Endodermal cell (in vitro differentiated cells): ENCODE measurements around the gene MPST. TPM values are rescaled to one million over a fixed set of nuclear protein-coding genes. Genes with fewer than 3 reads are reported as not detected.

Experiments used
- DNase-seq: peaks from one replicate; pipeline ENCODE4 v3.0.0-alpha.2; 2017
- H3K27ac ChIP-seq: 2 replicates; pipeline ENCODE4 v1.5.1; 2013; ENCODE audit warnings: mild to moderate bottlenecking, low read depth, low read length, moderate library complexity
- H3K27me3 ChIP-seq: 2 replicates; pipeline ENCODE4 v1.6.1; 2013; ENCODE audit warnings: mild to moderate bottlenecking, low read length, moderate library complexity; ENCODE audit not compliant: insufficient read depth, control insufficient read depth, poor library complexity, severe bottlenecking
- H3K36me3 ChIP-seq: 2 replicates; pipeline ENCODE4 v1.7.0; 2013; ENCODE audit warnings: mild to moderate bottlenecking, low read length, moderate library complexity; ENCODE audit not compliant: control insufficient read depth, insufficient read depth
- H3K4me1 ChIP-seq: one replicate; pipeline ENCODE4 v1.7.0; 2013; ENCODE audit warnings: low read length; ENCODE audit not compliant: control insufficient read depth, insufficient read depth
- H3K4me3 ChIP-seq: 2 replicates; pipeline ENCODE4 v1.5.1; 2013; ENCODE audit warnings: mild to moderate bottlenecking, low read length, moderate library complexity
- H3K9ac ChIP-seq: 2 replicates; pipeline ENCODE4 v1.6.1; 2013; ENCODE audit warnings: mild to moderate bottlenecking, low read length, moderate library complexity; ENCODE audit not compliant: poor library complexity, severe bottlenecking; ENCODE audit errors: extremely low read depth
- H3K9me3 ChIP-seq: 2 replicates; pipeline ENCODE4 v1.6.1; 2013; ENCODE audit warnings: mild to moderate bottlenecking, low read length, moderate library complexity; ENCODE audit not compliant: control insufficient read depth
- H3K27ac Mint-ChIP-seq: 2 replicates; pipeline ENCODE4 v1.8.0; 2020; ENCODE audit warnings: mixed read lengths
- H3K27me3 Mint-ChIP-seq: 2 replicates; pipeline ENCODE4 v1.8.0; 2021; ENCODE audit warnings: mild to moderate bottlenecking, mixed read lengths; ENCODE audit not compliant: insufficient read depth
- H3K36me3 Mint-ChIP-seq: 2 replicates; pipeline ENCODE4 v1.8.0; 2020; ENCODE audit warnings: low read depth, mixed read lengths
- H3K4me1 Mint-ChIP-seq: 2 replicates; pipeline ENCODE4 v1.8.0; 2020; ENCODE audit warnings: mixed read lengths
- H3K4me3 Mint-ChIP-seq: 2 replicates; pipeline ENCODE4 v1.8.0; 2020; ENCODE audit warnings: mild to moderate bottlenecking, moderate library complexity, mixed read lengths
- H3K9me3 Mint-ChIP-seq: 2 replicates; pipeline ENCODE4 v1.8.0; 2020; ENCODE audit warnings: mild to moderate bottlenecking, mixed read lengths
- WGBS, 2 experiments: methylation state at CpG; one replicate each; pipeline versions ENCODE4 v1.1.5 to v1.1.7; 2013; ENCODE audit warnings: missing lambda C conversion rate in 2 of 2, mixed read lengths in 1 of 2; ENCODE audit not compliant: insufficient coverage in 1 of 2, insufficient read length in 1 of 2; 5-methylcytosine and 5-hydroxymethylcytosine counted together
- total RNA-seq, 2 donors: library from RNA; stranded (reverse); fragmentation: NEBNext Ultra II Directional in 1 of 2; extraction: Animal tissue kit (Norgen Biotek cat#: 25700) in 1 of 2; gene quantifications; 2 replicates in 1 of 2; 3 replicates in 1 of 2; pipeline ENCODE4 v1.2.1, GENCODE V29; 2021
- TF ChIP-seq, protein P1 (sequence below): fragments of 200-600 bp; sonication (generic); conservative IDR thresholded peaks from 2 replicates; pipeline ENCODE4 v1.5.0; 2021; ENCODE audit warnings: antibody characterized with exemption, mild to moderate bottlenecking

The MPST gene
- total RNA-seq, 2 donors from 2014 or later: 71.7 to 74.6 TPM

DNA sequence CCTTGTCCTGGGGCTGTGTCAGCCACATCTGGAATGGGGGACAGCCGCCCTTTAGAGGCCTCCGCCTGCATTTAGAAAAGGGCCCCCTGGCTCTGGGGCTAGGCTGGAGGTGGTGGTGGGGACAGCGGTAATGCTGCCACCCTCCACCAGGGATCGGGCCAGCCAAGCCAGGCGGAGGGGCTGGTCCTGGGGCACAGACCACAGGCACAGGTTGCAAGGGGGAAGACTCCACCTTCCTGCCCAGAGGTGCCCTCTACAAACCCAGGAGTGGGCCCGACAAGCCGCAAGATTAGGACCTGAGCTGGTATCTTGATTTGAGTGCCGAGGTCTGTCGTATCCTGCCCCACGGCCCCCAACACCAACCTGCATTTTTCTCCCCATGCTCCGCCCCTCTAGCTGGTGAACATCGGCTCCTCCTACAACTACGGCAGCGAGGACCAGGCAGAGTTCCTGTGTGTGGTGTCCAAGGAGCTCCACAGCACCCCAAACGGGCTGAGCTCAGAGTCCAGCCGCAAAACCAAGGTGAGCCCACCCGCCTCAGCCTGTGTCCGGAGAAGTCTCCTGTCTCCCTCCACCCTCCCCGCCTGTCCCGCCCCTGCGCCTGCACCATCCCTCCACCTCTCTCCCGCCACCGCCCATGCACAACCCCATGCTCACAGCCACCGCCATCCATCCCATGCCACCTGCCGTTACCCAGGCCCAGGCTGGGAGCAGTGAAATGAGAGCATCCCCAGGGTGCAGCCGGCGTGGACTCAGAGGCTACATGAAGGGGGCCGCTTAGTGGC is 39.6 kb downstream of the MPST start:
- no peaks in the 10 kb centered on the region for H3K9me3 Mint-ChIP-seq
- no peak for DNase-seq

DNA sequence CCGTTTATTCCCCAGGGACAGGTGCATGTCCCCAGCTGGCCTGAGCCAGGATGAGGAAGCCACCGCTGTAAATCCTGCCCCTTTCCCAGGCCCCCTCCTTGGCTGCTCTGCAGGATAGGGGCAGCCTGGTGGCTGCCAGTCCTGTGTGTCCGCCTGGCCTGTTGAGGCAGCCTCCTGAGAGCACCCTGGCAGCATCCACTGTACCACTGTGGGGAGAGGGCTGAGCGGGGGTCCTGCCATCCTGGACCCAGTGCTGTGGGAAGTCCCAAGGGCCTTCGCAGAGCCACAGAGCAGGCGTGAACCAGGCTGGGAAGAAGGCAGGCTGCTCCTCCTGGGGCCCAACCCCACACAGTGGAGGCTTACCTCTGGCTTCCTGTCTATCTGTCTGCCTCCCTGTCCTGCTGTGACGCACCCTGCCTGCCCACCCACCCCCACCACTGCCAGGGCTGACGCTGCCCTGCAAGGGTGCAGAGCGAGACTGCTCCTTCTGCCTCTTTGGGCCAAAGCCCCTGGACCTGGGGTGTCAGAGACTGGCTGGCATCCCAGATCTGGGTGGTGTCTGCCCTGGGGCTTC is 40.4 kb downstream of the MPST start:
- Histone ChIP-seq H3K9me3 (no peaks in the 10 kb centered on the region), H3K4me3 (no peak overlapping the region), H3K36me3 (peaks cover 3% of the 10 kb centered on the region), H3K27me3 (no peaks in the 10 kb centered on the region), H3K4me1 (no peaks in the 10 kb centered on the region), H3K9ac (no peak overlapping the region), H3K27ac (no peak overlapping the region)
- Mint-ChIP-seq H3K9me3 (no peaks in the 10 kb centered on the region), H3K4me3 (no peak overlapping the region), H3K27ac (no peak overlapping the region), H3K27me3 (peaks cover 4% of the 10 kb centered on the region), H3K4me1 (peaks cover 3% of the 10 kb centered on the region), H3K36me3 (peaks cover 17% of the 10 kb centered on the region)
- DNase-seq: no peak
- 90 to 91% methylated on average over 5 to 9 of the region's 9 CpGs for WGBS, 2 experiments
- TF ChIP-seq, protein P1, sequence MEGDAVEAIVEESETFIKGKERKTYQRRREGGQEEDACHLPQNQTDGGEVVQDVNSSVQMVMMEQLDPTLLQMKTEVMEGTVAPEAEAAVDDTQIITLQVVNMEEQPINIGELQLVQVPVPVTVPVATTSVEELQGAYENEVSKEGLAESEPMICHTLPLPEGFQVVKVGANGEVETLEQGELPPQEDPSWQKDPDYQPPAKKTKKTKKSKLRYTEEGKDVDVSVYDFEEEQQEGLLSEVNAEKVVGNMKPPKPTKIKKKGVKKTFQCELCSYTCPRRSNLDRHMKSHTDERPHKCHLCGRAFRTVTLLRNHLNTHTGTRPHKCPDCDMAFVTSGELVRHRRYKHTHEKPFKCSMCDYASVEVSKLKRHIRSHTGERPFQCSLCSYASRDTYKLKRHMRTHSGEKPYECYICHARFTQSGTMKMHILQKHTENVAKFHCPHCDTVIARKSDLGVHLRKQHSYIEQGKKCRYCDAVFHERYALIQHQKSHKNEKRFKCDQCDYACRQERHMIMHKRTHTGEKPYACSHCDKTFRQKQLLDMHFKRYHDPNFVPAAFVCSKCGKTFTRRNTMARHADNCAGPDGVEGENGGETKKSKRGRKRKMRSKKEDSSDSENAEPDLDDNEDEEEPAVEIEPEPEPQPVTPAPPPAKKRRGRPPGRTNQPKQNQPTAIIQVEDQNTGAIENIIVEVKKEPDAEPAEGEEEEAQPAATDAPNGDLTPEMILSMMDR: no peak

More for the DNA sequence above, 39.6 kb downstream of the MPST start:
- Histone ChIP-seq H3K36me3 (peaks cover 3% of the 10 kb centered on the region), H3K4me3 (no peak overlapping the region), H3K27ac (no peak overlapping the region), H3K27me3 (no peaks in the 10 kb centered on the region), H3K9ac (no peak overlapping the region), H3K9me3 (no peaks in the 10 kb centered on the region), H3K4me1 (no peaks in the 10 kb centered on the region)
- TF ChIP-seq, protein P1: peak; percentile 49
- H3K4me3 Mint-ChIP-seq: no peak overlapping the region
- peaks cover 9% of the 10 kb centered on the region for H3K4me1 Mint-ChIP-seq
- H3K27me3 Mint-ChIP-seq: peaks cover 1% of the 10 kb centered on the region
- H3K36me3 Mint-ChIP-seq: peaks cover 17% of the 10 kb centered on the region
- H3K27ac Mint-ChIP-seq: no peak overlapping the region
- 93 to 94% methylated on average over 13 to 28 of the region's 28 CpGs for WGBS, 2 experiments

DNA sequence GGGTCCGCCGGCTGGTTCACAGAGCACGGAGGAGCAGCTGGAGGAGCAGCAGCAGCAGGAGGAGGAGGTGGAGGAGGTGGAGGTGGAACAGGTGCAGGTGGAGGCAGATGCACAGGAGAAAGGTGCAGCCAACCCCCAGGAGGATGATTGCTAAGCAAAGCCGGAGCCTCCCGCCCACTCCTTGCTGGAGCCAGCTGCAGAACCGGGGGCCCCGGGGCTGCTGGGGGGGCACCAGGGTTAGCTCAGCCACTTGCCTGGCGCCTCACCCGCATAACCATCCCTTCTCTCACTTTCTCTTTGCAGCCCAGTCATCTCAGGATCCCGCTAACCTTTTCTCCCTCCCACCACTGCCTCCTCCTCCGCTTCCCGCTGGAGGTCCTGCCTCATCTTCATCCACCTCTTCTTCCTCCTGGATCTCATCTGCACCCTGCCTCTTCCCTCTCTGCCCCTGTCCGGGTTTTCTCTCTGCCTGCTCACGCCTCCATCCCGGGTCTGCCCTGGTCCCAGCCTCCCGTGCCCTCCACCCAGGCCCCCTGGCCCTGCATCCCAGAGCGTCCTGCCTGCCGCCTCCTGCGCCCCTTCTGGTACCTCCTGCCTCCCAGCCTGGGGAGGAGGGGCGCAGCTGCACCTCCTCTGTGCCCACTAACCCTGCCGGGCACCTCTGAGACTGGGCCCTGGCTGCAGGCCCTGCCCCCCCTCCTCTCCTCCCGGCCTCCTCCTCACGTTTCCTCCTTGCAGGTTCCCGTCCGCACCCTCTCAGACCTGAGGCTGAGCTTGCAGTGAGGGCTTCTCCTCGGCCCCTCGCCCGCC is 41.5 kb downstream of the MPST start:
- H3K36me3 Mint-ChIP-seq: peaks cover 16% of the 10 kb centered on the region
- no peak overlapping the region for H3K4me3 ChIP-seq
- H3K4me1 Mint-ChIP-seq: peaks cover 2% of the 10 kb centered on the region
- no peaks in the 10 kb centered on the region for H3K9me3 Mint-ChIP-seq
- no peaks in the 10 kb centered on the region for H3K9me3 ChIP-seq
- H3K4me3 Mint-ChIP-seq: no peak overlapping the region
- H3K36me3 ChIP-seq: peaks cover under 1% of the 10 kb centered on the region
- WGBS, 2 experiments: 88 to 91% methylated on average over 13 to 28 of the region's 28 CpGs
- H3K27me3 Mint-ChIP-seq: peaks cover 7% of the 10 kb centered on the region
- no peak overlapping the region for H3K27ac Mint-ChIP-seq
- TF ChIP-seq, protein P1: no peak
- H3K4me1 ChIP-seq: no peaks in the 10 kb centered on the region
- no peaks in the 10 kb centered on the region for H3K27me3 ChIP-seq
- H3K27ac ChIP-seq: no peak overlapping the region
- H3K9ac ChIP-seq: no peak overlapping the region
- no peak for DNase-seq
